ENCODE results near the gene MRPL51. TPM values are rescaled to one million over a fixed set of nuclear protein-coding genes. Genes with fewer than 3 reads are reported as not detected.

The MRPL51 gene
- total RNA-seq, 1 experiment from 2014 or later = 184 TPM

Other genes starting within 250 kb of the MRPL51 start
- not detected in 2 replicates for gene PLEKHG6, start 182.6 kb downstream of the MRPL51 start, total RNA-seq (2014; rRNA removed; shearing (Covaris generic))
- 91.2 and 124 TPM in 2 replicates for gene TNFRSF1A, start 151.2 kb downstream of the MRPL51 start, total RNA-seq (2014; rRNA removed; shearing (Covaris generic))
- gene SCNN1A, start 117.7 kb downstream of the MRPL51 start, total RNA-seq (2014; rRNA removed; shearing (Covaris generic)) = not detected in 2 replicates
- 32.3 and 51.3 TPM in 2 replicates for gene LTBR, start 109.1 kb downstream of the MRPL51 start, total RNA-seq (2014; rRNA removed; shearing (Covaris generic))
- gene CD27, start 48.3 kb downstream of the MRPL51 start, total RNA-seq (2014; rRNA removed; shearing (Covaris generic)) = not detected in 2 replicates
- 15.4 and 18.9 TPM in 2 replicates for gene TAPBPL, start 41.2 kb downstream of the MRPL51 start, total RNA-seq (2014; rRNA removed; shearing (Covaris generic))
- gene VAMP1, start 22.6 kb downstream of the MRPL51 start, total RNA-seq (2014; rRNA removed; shearing (Covaris generic)) = 3.1 and 4.1 TPM in 2 replicates
- 92.1 and 106 TPM in 2 replicates for gene NCAPD2, start 840 bp upstream of the MRPL51 start, total RNA-seq (2014; rRNA removed; shearing (Covaris generic))
- 8,506 and 8,626 TPM in 2 replicates for gene GAPDH, start 41.3 kb upstream of the MRPL51 start, total RNA-seq (2014; rRNA removed; shearing (Covaris generic))
- 5.8 and 8.6 TPM in 2 replicates for gene IFFO1, start 62.8 kb upstream of the MRPL51 start, total RNA-seq (2014; rRNA removed; shearing (Covaris generic))
- 14.2 and 17.8 TPM in 2 replicates for gene NOP2, start 75.0 kb upstream of the MRPL51 start, total RNA-seq (2014; rRNA removed; shearing (Covaris generic))
- 167 and 180 TPM in 2 replicates for gene CHD4, start 114.1 kb upstream of the MRPL51 start, total RNA-seq (2014; rRNA removed; shearing (Covaris generic))
- gene LPAR5, start 142.7 kb upstream of the MRPL51 start, total RNA-seq (2014; rRNA removed; shearing (Covaris generic)) = not detected in 2 replicates
- gene ACRBP, start 154.2 kb upstream of the MRPL51 start, total RNA-seq (2014; rRNA removed; shearing (Covaris generic)) = 0.48 TPM in 1 of 2 replicates, not detected in the other
- gene ING4, start 169.9 kb upstream of the MRPL51 start, total RNA-seq (2014; rRNA removed; shearing (Covaris generic)) = 32.7 and 33.3 TPM in 2 replicates
- 13.7 and 18.0 TPM in 2 replicates for gene ZNF384, start 196.1 kb upstream of the MRPL51 start, total RNA-seq (2014; rRNA removed; shearing (Covaris generic))
- gene PIANP, start 207.6 kb upstream of the MRPL51 start, total RNA-seq (2014; rRNA removed; shearing (Covaris generic)) = 0.12 and 1.5 TPM in 2 replicates
- 61.0 and 63.3 TPM in 2 replicates for gene COPS7A, start 230.8 kb upstream of the MRPL51 start, total RNA-seq (2014; rRNA removed; shearing (Covaris generic))

Data from RPMI7951 (cell line).